GM12892 (cell line): Measurements from ENCODE around the gene KCNK2.

ENCODE experiments used
- POLR2A ChIP-seq: IDR thresholded peaks from 2 replicates; pipeline ENCODE4 v1.6.1; 2011; ENCODE audit warnings: low read depth, low read length, control low read depth
- POLR2AphosphoS5 ChIP-seq: IDR thresholded peaks from 2 replicates; pipeline ENCODE4 v1.6.1; 2011; ENCODE audit warnings: low read depth, low read length, control low read depth
- TAF1 ChIP-seq: IDR thresholded peaks from 2 replicates; pipeline ENCODE4 v1.6.1; 2011; ENCODE audit warnings: low read depth, mild to moderate bottlenecking, control low read depth, low read length, borderline replicate concordance

DNA sequence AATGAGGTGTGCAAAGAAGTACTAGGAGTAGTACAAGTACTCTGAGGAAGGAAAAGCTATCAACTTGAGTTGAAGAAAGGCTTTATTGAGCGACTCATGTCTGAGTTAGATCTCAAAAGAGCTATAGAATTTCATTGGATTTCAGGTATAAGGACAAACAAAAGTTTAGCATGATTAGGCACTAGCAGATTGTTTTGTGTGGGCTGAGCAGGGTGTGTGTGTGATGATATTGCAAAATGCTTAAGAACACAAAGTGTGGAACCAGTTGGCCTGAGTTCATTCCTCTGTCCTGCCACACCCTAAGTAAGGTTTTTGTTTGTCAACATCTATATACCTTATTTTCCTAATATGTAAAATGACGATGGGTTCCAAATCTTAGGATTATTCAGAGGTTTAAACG, 158.9 kb downstream of the KCNK2 start:
- TF ChIP-seq POLR2A (no peak), POLR2AphosphoS5 (no peak), TAF1 (no peak)
